Measurements from ENCODE around the gene DSCAML1. TPM values are rescaled to one million over a fixed set of nuclear protein-coding genes. Genes with fewer than 3 reads are reported as not detected.

Gene DSCAML1
- total RNA-seq, 1 experiment from 2014 or later: 0.15 TPM

DNA sequence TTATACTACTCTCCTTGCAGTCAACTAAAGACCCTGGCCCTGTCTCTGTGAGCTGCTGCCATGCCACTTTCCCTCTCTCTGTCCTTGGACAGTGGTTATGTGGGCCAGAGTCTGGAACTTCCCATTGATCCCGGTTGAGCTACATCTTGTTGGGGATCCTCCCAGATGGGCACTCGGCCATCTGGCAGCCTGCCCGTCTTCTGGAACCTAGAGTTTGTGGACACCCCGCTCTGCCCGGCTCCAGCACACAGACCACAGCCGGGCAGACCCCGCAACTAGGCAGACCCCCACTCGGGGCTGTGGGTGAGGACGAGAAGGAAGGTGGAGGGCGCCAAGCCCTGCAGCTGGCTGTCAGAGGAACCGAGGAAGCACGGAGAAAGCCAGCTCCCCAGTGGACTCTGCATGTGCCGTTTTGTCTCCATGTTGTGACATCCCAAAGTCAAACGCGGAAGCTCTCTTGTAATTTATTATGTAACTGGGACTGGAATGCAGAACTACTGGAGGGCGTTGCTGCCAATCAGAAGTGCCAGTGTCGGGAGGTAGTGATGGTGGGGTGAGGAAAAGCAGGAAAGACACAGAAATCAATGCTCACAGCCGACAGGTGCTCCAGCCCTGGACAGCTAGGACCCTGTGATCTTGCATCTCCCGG, 261.7 kb downstream of the DSCAML1 start:
- no peaks in the 10 kb centered on the region for H3K36me3 Mint-ChIP-seq (ENCODE audit: insufficient read depth in 1 of 3, low read depth in 3 of 3)
- Histone ChIP-seq H3K9me3 (ENCODE audit: control insufficient read depth, low read depth, low read length) (no peaks in the 10 kb centered on the region), H3K27ac (ENCODE audit: insufficient read length, low read depth, low read length) (no peak overlapping the region), H3T11ph (ENCODE audit: low read length) (no peak overlapping the region), H3K79me1 (ENCODE audit: insufficient read depth, low read depth, low read length, poor library complexity, severe bottlenecking) (no peaks in the 10 kb centered on the region), H4K8ac (replicated peaks; ENCODE audit: insufficient read length, low read depth, low read length) (no peak overlapping the region), H2AFZ (ENCODE audit: low read length) (no peak overlapping the region), H3K4me1 (ENCODE audit: insufficient read depth, low read length) (no peaks in the 10 kb centered on the region; the same call in 1 of the 2 replicates), H3K56ac (ENCODE audit: insufficient read length, low read depth, low read length) (no peak overlapping the region), H2BK120ac (ENCODE audit: low read depth, low read length, poor library complexity, severe bottlenecking) (no peak overlapping the region), H3K23me2 (ENCODE audit: insufficient read length, low read depth, low read length, poor library complexity, severe bottlenecking) (no peaks in the 10 kb centered on the region), H3K4ac (ENCODE audit: low read depth, low read length) (no peak overlapping the region), H2BK5ac (ENCODE audit: insufficient read length, low read length) (no peak overlapping the region), H3K18ac (ENCODE audit: insufficient read length, low read depth, low read length) (no peak overlapping the region), H4K5ac (ENCODE audit: insufficient read length, low read depth, low read length) (no peak overlapping the region), H3K27me3 (ENCODE audit: insufficient read depth, low read length) (no peaks in the 10 kb centered on the region), H3K14ac (ENCODE audit: insufficient read depth, low read length) (no peak overlapping the region; the same call in 1 of the 2 replicates), H3K79me2 (ENCODE audit: insufficient read depth, low read length) (no peaks in the 10 kb centered on the region), H4K20me1 (ENCODE audit: control insufficient read depth, insufficient read depth, insufficient read length) (no peaks in the 10 kb centered on the region), H2BK20ac (ENCODE audit: low read depth, low read length, poor library complexity, severe bottlenecking) (no peak overlapping the region), H4K91ac (ENCODE audit: insufficient read length, low read depth, low read length) (no peak overlapping the region), H2AK5ac (ENCODE audit: insufficient read length, low read length) (no peak overlapping the region), H2BK12ac (ENCODE audit: insufficient read length, low read depth, low read length) (no peak overlapping the region), H2BK15ac (ENCODE audit: low read depth, low read length) (no peak overlapping the region), H3K4me2 (ENCODE audit: insufficient read depth, insufficient read length, low read length) (no peak overlapping the region), H3K9ac (ENCODE audit: extremely low read depth, insufficient read length, low read length) (no peak overlapping the region), H3K23ac (ENCODE audit: insufficient read length, low read depth, low read length) (no peak overlapping the region)
- H3K27ac Mint-ChIP-seq: peak overlapping the region in 1 of 3 experiments; percentile 20; a peak in 1 of 7 replicates
- no peak for TF ChIP-seq CTCF (conservative IDR thresholded peaks at IDR 0.05)
- WGBS (ENCODE audit: extremely low coverage, insufficient read length, low lambda C conversion rate): no CpG with 5 or more reads among the region's 19 CpGs
- DNase-seq: no peak
- no peak overlapping the region for H3K4me3 Mint-ChIP-seq
- peaks cover 0 to 2% of the 10 kb centered on the region in 2 experiments; a peak in 2 of 5 replicates for H3K9me3 Mint-ChIP-seq
- H3K27me3 Mint-ChIP-seq (ENCODE audit: low read depth): peaks cover 6% of the 10 kb centered on the region
- peaks cover 7 to 35% of the 10 kb centered on the region in 2 experiments for H3K4me1 Mint-ChIP-seq

Measured in H9 (cell line).